ENCODE data around the gene WWTR1. TPM values are rescaled to one million over a fixed set of nuclear protein-coding genes. Genes with fewer than 3 reads are reported as not detected.

WWTR1 gene
- polyA plus RNA-seq, 1 donor (not counting 4 experiments of a cell fraction or from before 2014, with no cell fraction given), result 77.3 TPM

DNA sequence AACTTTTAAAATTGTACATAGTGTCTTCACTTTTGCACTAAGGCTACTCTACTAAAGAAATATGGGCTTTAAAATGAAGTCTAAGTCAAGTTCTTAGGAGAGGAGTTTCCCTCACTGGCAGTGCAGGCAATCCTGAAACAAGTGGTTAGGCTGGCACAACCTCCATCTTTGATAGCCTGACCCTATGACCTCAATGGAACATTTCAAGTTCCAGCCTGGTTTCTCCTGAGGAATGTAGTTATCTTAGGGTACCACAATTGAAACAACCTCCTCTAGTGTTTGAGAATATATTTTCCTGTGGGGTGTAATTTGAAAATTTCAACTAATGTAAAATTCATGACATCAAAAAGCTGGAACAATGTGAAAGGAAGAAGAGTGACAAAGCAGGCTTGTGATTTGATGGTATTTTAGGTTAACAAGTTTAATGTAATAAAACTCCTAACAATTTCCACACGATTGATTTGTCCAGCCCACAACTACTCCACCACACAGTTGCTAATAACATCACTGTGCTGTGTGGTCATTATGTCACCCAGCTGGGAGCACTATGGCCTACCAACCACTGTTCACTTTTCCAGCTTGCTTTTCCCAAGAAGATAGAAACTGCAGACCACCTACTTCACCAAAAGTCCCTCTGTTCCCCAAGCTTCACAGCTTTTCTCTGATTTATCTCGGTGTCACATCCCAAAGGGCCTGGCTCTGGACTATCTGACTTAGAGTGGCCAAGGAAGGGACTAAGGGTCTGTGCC lies 1.8 kb downstream of the WWTR1 start:
- H3K27ac ChIP-seq (ENCODE audit: control insufficient read depth, insufficient read depth, low read length), result peak overlapping the region; percentile 88
- peaks cover 55% of the 10 kb centered on the region for H3K79me2 ChIP-seq (ENCODE audit: control insufficient read depth, insufficient read depth, low read length)
- H3K4me3 ChIP-seq (ENCODE audit: control insufficient read depth in 2 of 3, extremely low read depth in 1 of 3, insufficient read depth in 2 of 3, low read depth in 1 of 3, low read length in 3 of 3), result peak overlapping the region; percentile 63 to 88 (median 83)
- dilution Hi-C loops (cut with MboI; ENCODE audit: extremely low pct_ligation_motif_present, low sequenced_read_pairs), result no loop called here
- FAIRE-seq, result no peak
- no peak for DNase-seq (ENCODE audit: low read depth, low spot score)
- H3K4me1 ChIP-seq (ENCODE audit: control insufficient read depth, extremely low read depth, insufficient read depth, low read length), result peaks cover 41% of the 10 kb centered on the region
- no peaks in the 10 kb centered on the region for H4K20me1 ChIP-seq (ENCODE audit: control insufficient read depth, extremely low read depth, insufficient read depth, low read length)
- H2AFZ ChIP-seq (ENCODE audit: control insufficient read depth, low read length), result no peak overlapping the region
- peak overlapping the region; percentile 92 for H3K9ac ChIP-seq (ENCODE audit: control insufficient read depth, extremely low read depth, insufficient read depth, low read length)
- no peaks in the 10 kb centered on the region for H3K9me3 ChIP-seq (ENCODE audit: control insufficient read depth, low read depth, low read length)
- TF ChIP-seq EZH2 (IDR thresholded peaks at IDR 0.05; ENCODE audit: low read length) (no peak), CTCF (optimal IDR thresholded peaks at IDR 0.05 in 1 of 3, IDR thresholded peaks at IDR 0.05 in 1 of 3, conservative IDR thresholded peaks at IDR 0.05 in 1 of 3; ENCODE audit: extremely low read depth in 1 of 3, insufficient read depth in 2 of 3, low read length in 3 of 3) (no peak)
- peak overlapping the region; percentile 97 for H3K4me2 ChIP-seq (ENCODE audit: control insufficient read depth, extremely low read depth, insufficient read depth, low read depth, low read length)
- no peaks in the 10 kb centered on the region for H3K27me3 ChIP-seq (ENCODE audit: control insufficient read depth, extremely low read depth, insufficient read depth, low read length)
- H3K9me1 ChIP-seq (ENCODE audit: control insufficient read depth, extremely low read depth, insufficient read depth, low read length), result no peaks in the 10 kb centered on the region
- H3K36me3 ChIP-seq (ENCODE audit: control insufficient read depth in 2 of 2, extremely low read depth in 1 of 2, insufficient read depth in 2 of 2, low read length in 2 of 2), result peaks cover 0 to 9% of the 10 kb centered on the region in 2 experiments

- dilution Hi-C loops (cut with MboI; ENCODE audit: extremely low pct_ligation_motif_present, low sequenced_read_pairs), result no loop called here
- DNase-seq (ENCODE audit: low read depth, low spot score) (no peak), FAIRE-seq (no peak)
- Histone ChIP-seq H3K27ac (ENCODE audit: control insufficient read depth, insufficient read depth, low read length) (peak overlapping the region; percentile 31), H3K36me3 (ENCODE audit: control insufficient read depth in 2 of 2, extremely low read depth in 1 of 2, insufficient read depth in 2 of 2, low read length in 2 of 2) (peaks cover 0 to 9% of the 10 kb centered on the region in 2 experiments), H3K9me1 (ENCODE audit: control insufficient read depth, extremely low read depth, insufficient read depth, low read length) (no peaks in the 10 kb centered on the region), H3K4me2 (ENCODE audit: control insufficient read depth, extremely low read depth, insufficient read depth, low read depth, low read length) (peak overlapping the region; percentile 69), H3K79me2 (ENCODE audit: control insufficient read depth, insufficient read depth, low read length) (peaks cover 71% of the 10 kb centered on the region), H3K9me3 (ENCODE audit: control insufficient read depth, low read depth, low read length) (no peaks in the 10 kb centered on the region), H3K9ac (ENCODE audit: control insufficient read depth, extremely low read depth, insufficient read depth, low read length) (no peak overlapping the region), H3K4me3 (ENCODE audit: control insufficient read depth in 2 of 3, extremely low read depth in 1 of 3, insufficient read depth in 2 of 3, low read depth in 1 of 3, low read length in 3 of 3) (peak overlapping the region in 2 of 3 experiments; percentile 25 to 46), H2AFZ (ENCODE audit: control insufficient read depth, low read length) (no peak overlapping the region), H3K27me3 (ENCODE audit: control insufficient read depth, extremely low read depth, insufficient read depth, low read length) (no peaks in the 10 kb centered on the region), H3K4me1 (ENCODE audit: control insufficient read depth, extremely low read depth, insufficient read depth, low read length) (peaks cover 58% of the 10 kb centered on the region), H4K20me1 (ENCODE audit: control insufficient read depth, extremely low read depth, insufficient read depth, low read length) (no peaks in the 10 kb centered on the region)
- no peak for TF ChIP-seq EZH2 (IDR thresholded peaks at IDR 0.05; ENCODE audit: low read length)
- TF ChIP-seq CTCF (optimal IDR thresholded peaks at IDR 0.05 in 1 of 3, IDR thresholded peaks at IDR 0.05 in 1 of 3, conservative IDR thresholded peaks at IDR 0.05 in 1 of 3; ENCODE audit: extremely low read depth in 1 of 3, insufficient read depth in 2 of 3, low read length in 3 of 3), result no peak
Observed at GRCh38 chr3:149654188-149654601, 3.6 kb downstream of the WWTR1 start.
